Loucy (cell line): ENCODE measurements around the gene DMGDH.
A peak's percentile ranks its signal among the peaks of the same experiment; 100 is the strongest.

ENCODE experiments used
- H2AFZ ChIP-seq: fragments of 200-600 bp; sonication (generic); 2 replicates; pipeline ENCODE4 v1.6.0; 2016; ENCODE audit warnings: antibody characterized with exemption, mild to moderate bottlenecking, low read length, moderate library complexity
- H3F3A ChIP-seq: fragments of 200-600 bp; 2 replicates; pipeline ENCODE4 v1.6.0; 2016; ENCODE audit warnings: antibody characterized with exemption, low read depth, mild to moderate bottlenecking
- H3K27me3 ChIP-seq: fragments of 200-600 bp; sonication (generic); 2 replicates; pipeline ENCODE4 v1.6.1; 2014; ENCODE audit warnings: low read length, mild to moderate bottlenecking; ENCODE audit not compliant: insufficient read depth, poor library complexity, severe bottlenecking
- H3K36me3 ChIP-seq: fragments of 200-600 bp; sonication (generic); 2 replicates; pipeline ENCODE4 v1.6.1; 2016; ENCODE audit warnings: low read length; ENCODE audit not compliant: insufficient read depth
- H3K4me1 ChIP-seq: fragments of 200-600 bp; sonication (generic); 2 replicates; pipeline ENCODE4 v1.5.1; 2014; ENCODE audit warnings: low read length, mild to moderate bottlenecking; ENCODE audit not compliant: insufficient read depth, poor library complexity, severe bottlenecking
- H3K4me2 ChIP-seq: fragments of 200-600 bp; sonication (generic); 2 replicates; pipeline ENCODE4 v1.6.0; 2014; ENCODE audit warnings: antibody characterized with exemption, low read length, low read depth, mild to moderate bottlenecking; ENCODE audit not compliant: poor library complexity, severe bottlenecking
- H3K4me3 ChIP-seq: fragments of 200-600 bp; sonication (generic); 2 replicates; pipeline ENCODE4 v1.5.1; 2014; ENCODE audit warnings: low read length, mild to moderate bottlenecking, mixed read lengths; ENCODE audit not compliant: poor library complexity, severe bottlenecking
- H3K79me2 ChIP-seq: fragments of 200-600 bp; sonication (generic); 2 replicates; pipeline ENCODE4 v1.6.1; 2014; ENCODE audit warnings: low read length; ENCODE audit not compliant: insufficient read depth
- H3K9ac ChIP-seq: fragments of 200-600 bp; sonication (generic); 2 replicates; pipeline ENCODE4 v1.6.0; 2014; ENCODE audit warnings: mild to moderate bottlenecking, low read depth, low read length, moderate library complexity; ENCODE audit not compliant: poor library complexity, severe bottlenecking
- H3K9me2 ChIP-seq: fragments of 200-600 bp; sonication (generic); replicated peaks from 2 replicates; pipeline ENCODE4 v1.6.1; 2016; ENCODE audit warnings: low read depth, low read length, mixed read lengths
- H3K9me3 ChIP-seq: fragments of 200-600 bp; sonication (generic); 2 replicates; pipeline ENCODE4 v1.6.1; 2014; ENCODE audit warnings: mild to moderate bottlenecking, antibody characterized with exemption, low read length, low read depth; ENCODE audit not compliant: insufficient read depth
- H4K20me1 ChIP-seq: fragments of 200-600 bp; sonication (generic); 2 replicates; pipeline ENCODE4 v1.6.0; 2014; ENCODE audit warnings: antibody characterized with exemption, low read length, mild to moderate bottlenecking; ENCODE audit not compliant: insufficient read depth, poor library complexity, severe bottlenecking
- CTCF ChIP-seq: fragments of 200-600 bp; sonication (generic); conservative IDR thresholded peaks from 2 replicates; pipeline ENCODE4 v1.5.1; 2014; ENCODE audit warnings: mild to moderate bottlenecking, antibody characterized with exemption, low read length
- EZH2phosphoT487 ChIP-seq: fragments of 200-600 bp; IDR thresholded peaks from 2 replicates; pipeline ENCODE4 v1.6.1; 2018; ENCODE audit warnings: antibody characterized with exemption, mild to moderate bottlenecking, moderate library complexity, borderline replicate concordance

DMGDH gene

GRCh38 chr5:79111387-79111959, 42.0 kb upstream of the DMGDH start, which contains the start of gene BHMT:
Gene BHMT (plus strand): TSS chr5:79111809. CDS start chr5:79111886, 77 bp downstream.
- Histone ChIP-seq H3K27me3 (no peaks in the 10 kb centered on the region), H3K9me2 (no peaks in the 10 kb centered on the region), H3F3A (no peaks in the 10 kb centered on the region), H3K9ac (no peak within 1 kb of the TSS), H2AFZ (no peak within 1 kb of the TSS), H3K4me1 (peaks cover 24% of the 10 kb centered on the region), H3K9me3 (no peaks in the 10 kb centered on the region), H3K79me2 (no peaks in the 10 kb centered on the region), H3K4me3 (no peak within 1 kb of the TSS), H3K36me3 (no peaks in the 10 kb centered on the region), H4K20me1 (no peaks in the 10 kb centered on the region), H3K4me2 (no peak within 1 kb of the TSS)
- TF ChIP-seq EZH2phosphoT487: no peak
- TF ChIP-seq CTCF: no peak

DNA sequence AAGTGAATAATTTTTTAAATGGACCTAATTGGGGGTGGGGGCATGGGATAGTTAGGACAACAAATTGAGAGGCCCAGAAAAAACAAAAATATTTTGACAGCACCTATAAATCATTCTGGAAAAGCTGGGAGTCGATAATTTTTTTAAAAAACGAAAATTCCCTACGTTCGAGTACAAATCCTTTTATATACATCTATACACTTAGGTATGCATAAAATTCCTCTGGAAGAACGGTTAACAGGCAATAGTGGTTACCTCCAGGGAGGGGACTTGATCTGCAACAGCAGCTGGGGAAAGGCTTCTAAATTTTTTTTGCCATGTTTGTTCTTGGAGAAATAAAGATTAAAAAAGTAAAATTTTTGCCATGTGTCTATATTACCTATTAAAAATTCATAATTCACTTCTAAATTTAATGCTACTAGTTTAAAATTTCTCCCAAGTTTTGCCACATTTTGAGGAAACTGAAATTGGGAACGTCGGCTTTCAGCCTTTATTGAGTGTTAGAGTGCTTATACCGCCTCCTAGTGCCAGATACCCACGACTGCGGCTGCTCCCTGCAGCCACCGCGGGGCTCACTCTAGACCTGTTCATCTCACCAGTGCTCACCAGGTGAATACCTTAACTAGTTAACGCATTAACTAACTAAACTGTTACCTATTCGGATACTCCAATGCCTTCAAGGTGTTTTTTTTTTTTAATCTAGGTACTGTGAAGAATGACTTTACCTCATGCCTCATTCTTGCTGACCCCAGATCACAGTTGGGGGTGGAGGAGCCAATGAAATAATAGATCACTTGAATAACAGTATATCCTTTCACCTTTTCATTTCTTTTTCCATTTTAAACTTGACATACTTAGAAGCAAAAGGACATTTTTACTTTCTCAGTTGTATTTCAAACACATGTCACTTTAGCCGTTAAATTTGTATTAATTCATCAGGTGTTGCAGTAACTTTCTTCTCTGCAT, 40.3 kb upstream of the DMGDH start:
- H2AFZ ChIP-seq: no peak overlapping the region
- no peaks in the 10 kb centered on the region for H4K20me1 ChIP-seq
- H3K27me3 ChIP-seq: no peaks in the 10 kb centered on the region
- TF ChIP-seq CTCF: peak; percentile 86
- TF ChIP-seq EZH2phosphoT487: no peak
- H3K9me3 ChIP-seq: no peaks in the 10 kb centered on the region
- no peaks in the 10 kb centered on the region for H3F3A ChIP-seq
- H3K4me1 ChIP-seq: peaks cover 36% of the 10 kb centered on the region
- H3K4me2 ChIP-seq: no peak overlapping the region
- no peaks in the 10 kb centered on the region for H3K36me3 ChIP-seq
- H3K9ac ChIP-seq: no peak overlapping the region
- no peak overlapping the region for H3K4me3 ChIP-seq
- no peaks in the 10 kb centered on the region for H3K9me2 ChIP-seq
- no peaks in the 10 kb centered on the region for H3K79me2 ChIP-seq

- H3K4me2 ChIP-seq: peak overlapping the region; percentile 36
- H3K9ac ChIP-seq: peak overlapping the region; percentile 63
- TF ChIP-seq CTCF: no peak
- no peak for TF ChIP-seq EZH2phosphoT487
These were observed 39.3 kb upstream of the DMGDH start for GRCh38 chr5:79108792-79109191.

More at GRCh38 chr5:79108792-79109191, 39.3 kb upstream of the DMGDH start:
- Histone ChIP-seq H3K79me2 (no peaks in the 10 kb centered on the region), H3K27me3 (no peaks in the 10 kb centered on the region), H3F3A (no peaks in the 10 kb centered on the region), H3K4me3 (no peak overlapping the region), H3K36me3 (no peaks in the 10 kb centered on the region), H3K4me1 (peaks cover 36% of the 10 kb centered on the region), H2AFZ (no peak overlapping the region), H3K9me2 (no peaks in the 10 kb centered on the region), H3K9me3 (no peaks in the 10 kb centered on the region), H4K20me1 (no peaks in the 10 kb centered on the region)
